ENCODE measurements around the gene ARHGAP26.

ARHGAP26 gene

GRCh38 chr5:143220748-143221251 lies 450.6 kb downstream of the ARHGAP26 start:
- in situ Hi-C loops (cut with HindIII; ENCODE audit: low pct_unique_long_range_greater_than_20kb, low sequenced_read_pairs): no loop called here
- DNase-seq (ENCODE audit: low read depth in 1 of 2, low spot score in 1 of 2): no peak
- no peak for TF ChIP-seq JUND (IDR thresholded peaks at IDR 0.05; ENCODE audit: low read depth)

GRCh38 chr5:143222287-143223231 lies 452.4 kb downstream of the ARHGAP26 start:
- in situ Hi-C loops (cut with HindIII; ENCODE audit: low pct_unique_long_range_greater_than_20kb, low sequenced_read_pairs): no loop called here
- TF ChIP-seq JUND (IDR thresholded peaks at IDR 0.05; ENCODE audit: low read depth): no peak
- peak in 1 of 2 experiments; percentile 41 for DNase-seq (ENCODE audit: low read depth in 1 of 2, low spot score in 1 of 2)

- no peak for DNase-seq (ENCODE audit: low read depth in 1 of 2, low spot score in 1 of 2)
- in situ Hi-C loops (cut with HindIII; ENCODE audit: low pct_unique_long_range_greater_than_20kb, low sequenced_read_pairs): no loop called here
- no peak for TF ChIP-seq JUND (IDR thresholded peaks at IDR 0.05; ENCODE audit: low read depth)
Observed at GRCh38 chr5:143224672-143225071, 454.5 kb downstream of the ARHGAP26 start.

GRCh38 chr5:143225511-143225910 lies 455.3 kb downstream of the ARHGAP26 start:
- in situ Hi-C loops (cut with HindIII; ENCODE audit: low pct_unique_long_range_greater_than_20kb, low sequenced_read_pairs): no loop called here

DNA sequence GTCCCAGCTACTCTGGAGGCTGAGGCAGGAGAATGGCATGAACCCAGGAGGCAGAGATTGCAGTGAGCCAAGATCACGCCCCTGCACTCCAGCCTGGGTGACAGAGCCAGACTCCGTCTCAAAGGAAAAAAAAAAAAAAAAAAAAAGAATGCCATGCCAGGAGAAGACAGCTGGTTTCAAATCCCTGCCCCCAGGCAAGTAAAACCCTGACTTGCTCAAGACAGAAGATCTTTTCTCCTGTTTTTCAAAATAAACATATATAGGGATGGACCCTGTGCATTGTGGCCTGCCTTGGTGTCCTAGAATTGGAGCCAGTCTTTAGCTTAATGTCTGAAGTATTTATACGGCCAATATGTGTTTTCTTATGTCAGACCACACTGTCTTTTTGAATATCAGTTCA lies 456.2 kb downstream of the ARHGAP26 start:
- in situ Hi-C loops (cut with HindIII; ENCODE audit: low pct_unique_long_range_greater_than_20kb, low sequenced_read_pairs): no loop called here
- no peak for DNase-seq (ENCODE audit: low read depth in 1 of 2, low spot score in 1 of 2)
- TF ChIP-seq JUND (IDR thresholded peaks at IDR 0.05; ENCODE audit: low read depth): no peak

More at GRCh38 chr5:143225511-143225910, 455.3 kb downstream of the ARHGAP26 start:
- no peak for DNase-seq (ENCODE audit: low read depth in 1 of 2, low spot score in 1 of 2)
- TF ChIP-seq JUND (IDR thresholded peaks at IDR 0.05; ENCODE audit: low read depth): no peak

DNA sequence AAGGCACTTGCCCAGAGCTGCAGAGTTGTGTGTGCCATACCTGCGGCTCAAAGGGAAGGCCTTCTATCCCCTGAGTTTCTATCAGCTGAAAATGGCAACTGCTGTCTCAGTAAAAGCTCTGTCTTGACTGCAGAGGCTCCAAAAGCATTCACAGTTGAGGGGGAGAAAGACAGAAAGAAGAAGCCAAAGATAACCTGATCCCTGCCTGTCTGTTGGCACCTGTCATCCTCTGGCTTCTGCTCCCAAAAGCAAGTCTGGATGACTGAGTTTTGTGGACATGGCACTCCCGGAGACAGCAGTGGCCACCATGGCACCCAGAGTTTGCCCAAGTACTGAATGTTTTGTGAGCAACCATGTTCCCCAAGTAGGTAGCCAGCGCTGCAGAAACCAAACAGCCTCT lies 456.7 kb downstream of the ARHGAP26 start:
- TF ChIP-seq JUND (IDR thresholded peaks at IDR 0.05; ENCODE audit: low read depth): no peak
- DNase-seq (ENCODE audit: low read depth in 1 of 2, low spot score in 1 of 2): no peak
- in situ Hi-C loops (cut with HindIII; ENCODE audit: low pct_unique_long_range_greater_than_20kb, low sequenced_read_pairs): no loop called here

DNA sequence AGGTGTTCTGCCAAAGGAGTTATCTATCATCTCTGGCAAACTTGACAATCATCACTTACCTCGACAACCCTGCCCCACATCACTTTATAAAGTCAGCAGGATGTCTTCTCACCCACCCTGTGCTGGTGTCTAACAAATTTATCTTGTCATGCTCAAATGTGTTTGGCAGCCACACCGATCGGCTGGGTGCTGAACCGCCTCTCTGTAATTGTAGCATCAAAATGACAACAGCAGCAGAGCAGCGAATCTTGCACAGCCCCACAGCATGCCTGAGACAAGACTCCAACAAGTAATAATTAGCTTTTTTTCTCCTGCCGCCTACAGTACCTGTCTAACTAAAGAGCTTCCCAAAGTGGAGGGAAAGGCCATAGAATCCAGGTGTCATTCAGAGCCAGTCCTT lies 457.1 kb downstream of the ARHGAP26 start:
- in situ Hi-C loops (cut with HindIII; ENCODE audit: low pct_unique_long_range_greater_than_20kb, low sequenced_read_pairs): no loop called here
- TF ChIP-seq JUND (IDR thresholded peaks at IDR 0.05; ENCODE audit: low read depth): no peak
- DNase-seq (ENCODE audit: low read depth in 1 of 2, low spot score in 1 of 2): no peak

DNA sequence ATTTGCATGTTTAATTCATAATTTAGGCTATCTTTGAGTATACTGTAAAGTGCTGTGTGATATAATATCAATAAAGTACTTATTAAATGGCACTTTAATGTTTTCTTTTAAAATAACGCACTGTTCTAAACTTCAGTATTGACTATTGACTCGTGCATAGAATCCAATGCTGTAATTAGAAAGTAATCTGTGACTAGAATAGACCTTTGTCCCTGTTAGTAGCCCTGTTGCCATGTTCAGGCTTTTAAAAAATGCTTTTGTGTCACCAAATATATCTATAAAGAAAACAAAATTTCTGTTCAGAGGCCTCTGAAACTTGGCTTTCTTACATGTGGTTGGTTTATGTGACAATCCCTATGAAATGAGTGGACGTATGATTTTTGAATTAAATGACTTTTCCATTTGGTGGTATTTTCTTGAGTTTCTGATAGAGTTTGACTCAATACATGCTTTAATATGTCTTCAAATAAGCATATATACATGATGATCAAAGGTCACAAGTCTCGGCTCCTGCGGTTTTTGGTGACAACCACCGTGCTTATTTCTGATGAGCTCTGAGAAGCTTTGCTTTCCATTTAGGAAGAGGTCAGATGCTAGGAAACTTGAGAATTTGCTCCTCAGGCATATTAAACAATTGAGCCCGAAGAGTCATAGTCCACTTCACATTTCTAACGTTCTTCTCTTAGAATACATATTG lies 458.6 kb downstream of the ARHGAP26 start:
- in situ Hi-C loops (cut with HindIII; ENCODE audit: low pct_unique_long_range_greater_than_20kb, low sequenced_read_pairs): no loop called here
- DNase-seq (ENCODE audit: low read depth in 1 of 2, low spot score in 1 of 2): no peak
- no peak for TF ChIP-seq JUND (IDR thresholded peaks at IDR 0.05; ENCODE audit: low read depth)

DNA sequence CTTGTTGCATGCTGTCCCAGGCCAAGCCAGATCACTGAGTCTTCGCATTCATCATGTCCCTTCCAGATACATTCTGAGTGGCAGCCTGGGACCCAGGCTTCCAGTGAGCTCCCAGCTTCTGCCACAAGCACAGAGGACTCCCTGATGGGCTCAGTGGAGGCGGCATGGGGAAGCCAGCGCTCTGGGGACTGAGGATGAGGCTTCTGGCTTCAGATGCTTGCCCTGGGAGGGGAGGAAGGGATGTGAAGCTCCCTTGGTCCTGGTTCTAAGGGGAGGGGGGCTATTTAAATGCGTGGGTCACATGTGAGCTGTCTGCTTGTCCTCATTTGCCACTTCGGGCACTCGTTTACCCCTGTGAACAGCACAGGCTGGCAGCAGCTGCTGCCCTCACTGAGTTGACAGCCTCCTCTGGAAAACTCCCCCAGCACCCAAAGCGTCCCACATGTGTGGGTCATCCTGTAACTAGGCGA lies 459.3 kb downstream of the ARHGAP26 start:
- no peak for DNase-seq (ENCODE audit: low read depth in 1 of 2, low spot score in 1 of 2)
- in situ Hi-C loops (cut with HindIII; ENCODE audit: low pct_unique_long_range_greater_than_20kb, low sequenced_read_pairs): no loop called here
- TF ChIP-seq JUND (IDR thresholded peaks at IDR 0.05; ENCODE audit: low read depth): no peak

DNA sequence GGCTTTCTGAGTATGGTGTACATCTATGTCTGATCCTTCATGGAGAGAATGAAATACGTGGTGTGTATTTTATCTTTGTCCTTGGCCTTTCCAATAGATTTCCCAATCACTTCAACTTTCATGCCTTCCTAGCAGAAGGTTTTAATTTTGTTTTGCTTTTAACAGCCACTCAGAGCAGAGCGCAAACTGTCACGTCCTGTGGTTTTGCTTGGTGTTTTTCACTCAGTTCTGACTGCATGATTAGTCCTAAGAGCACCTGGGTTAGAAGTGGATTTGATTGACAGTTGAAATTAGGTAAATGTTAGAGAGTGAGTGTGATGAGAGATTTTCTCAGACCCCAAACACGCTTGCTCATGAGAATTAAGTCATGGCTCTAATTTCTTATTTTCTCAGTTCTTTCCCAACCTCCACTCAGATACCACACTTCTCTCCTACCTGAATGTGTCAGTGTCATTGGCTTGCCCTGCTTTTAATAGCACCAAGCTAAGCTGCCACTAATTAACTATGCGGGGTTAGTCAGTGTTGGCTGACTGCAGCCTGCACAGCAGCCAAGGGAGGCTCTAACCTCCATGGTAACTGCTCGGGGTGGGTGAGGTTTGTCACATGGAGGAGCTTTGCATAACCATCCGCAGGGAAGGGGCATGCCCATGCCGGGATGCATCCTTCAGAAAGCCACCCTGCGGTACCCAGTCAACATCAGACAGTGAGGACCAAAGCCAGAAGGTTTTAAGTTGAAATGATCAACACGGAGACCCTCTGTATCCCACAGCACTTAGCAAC lies 459.9 kb downstream of the ARHGAP26 start:
- DNase-seq (ENCODE audit: low read depth in 1 of 2, low spot score in 1 of 2): no peak
- in situ Hi-C loops (cut with HindIII; ENCODE audit: low pct_unique_long_range_greater_than_20kb, low sequenced_read_pairs): no loop called here

GRCh38 chr5:143230676-143230996 lies 460.5 kb downstream of the ARHGAP26 start:
- no peak for DNase-seq (ENCODE audit: low read depth in 1 of 2, low spot score in 1 of 2)
- TF ChIP-seq JUND (IDR thresholded peaks at IDR 0.05; ENCODE audit: low read depth): no peak
- in situ Hi-C loops (cut with HindIII; ENCODE audit: low pct_unique_long_range_greater_than_20kb, low sequenced_read_pairs): no loop called here

More for the DNA sequence above, 459.9 kb downstream of the ARHGAP26 start:
- no peak for TF ChIP-seq JUND (IDR thresholded peaks at IDR 0.05; ENCODE audit: low read depth)

- DNase-seq (ENCODE audit: low read depth in 1 of 2, low spot score in 1 of 2): no peak
- no peak for TF ChIP-seq JUND (IDR thresholded peaks at IDR 0.05; ENCODE audit: low read depth)
- in situ Hi-C loops (cut with HindIII; ENCODE audit: low pct_unique_long_range_greater_than_20kb, low sequenced_read_pairs): no loop called here
Observed at GRCh38 chr5:143231416-143231815, 461.2 kb downstream of the ARHGAP26 start.

All from T47D (cell line).